22Rv1 (cell line): ENCODE measurements around the gene USP15.
"Not testable (repeated sequence)": the region's sequence is repeated elsewhere in the genome, so short reads cannot be mapped to it uniquely, and the experiment has no call there.

Source experiments
- H3K27ac ChIP-seq: fragments of 450-650 bp; 2 replicates; pipeline ENCODE4 v1.5.1; 2017
- CTCF ChIP-seq: fragments of 450-650 bp; IDR thresholded peaks from 2 replicates; pipeline ENCODE4 v1.5.1; 2017; ENCODE audit warnings: mild to moderate bottlenecking
- ZFX ChIP-seq: fragments of 450-650 bp; IDR thresholded peaks from 2 replicates; pipeline ENCODE4 v1.6.1; 2017; ENCODE audit warnings: antibody characterized with exemption, borderline replicate concordance

Gene USP15

GRCh38 chr12:62446754-62447452 is 186.7 kb downstream of the USP15 start:
- TF ChIP-seq ZFX (no peak), CTCF (no peak)
- no peak overlapping the region for H3K27ac ChIP-seq

- no peak for TF ChIP-seq CTCF
- TF ChIP-seq ZFX = no peak
- no peak overlapping the region for H3K27ac ChIP-seq
Measured at GRCh38 chr12:62448436-62448835, 188.2 kb downstream of the USP15 start.

- H3K27ac ChIP-seq = not testable (repeated sequence)
Measured at GRCh38 chr12:62455429-62455828, 195.2 kb downstream of the USP15 start.

GRCh38 chr12:62458626-62459025 is 198.4 kb downstream of the USP15 start:
- no peak overlapping the region for H3K27ac ChIP-seq
- TF ChIP-seq CTCF = no peak
- TF ChIP-seq ZFX = no peak

- no peak overlapping the region for H3K27ac ChIP-seq
Measured at GRCh38 chr12:62459976-62460375, 199.8 kb downstream of the USP15 start.

GRCh38 chr12:62461171-62461837 is 201.1 kb downstream of the USP15 start:
- H3K27ac ChIP-seq = not testable (repeated sequence)

More at GRCh38 chr12:62459976-62460375, 199.8 kb downstream of the USP15 start:
- TF ChIP-seq CTCF (no peak), ZFX (no peak)

GRCh38 chr12:62463252-62463651 is 203.0 kb downstream of the USP15 start:
- not testable (repeated sequence) for H3K27ac ChIP-seq
